HEK293 (cell line): ENCODE measurements around the gene FMNL3.

ENCODE experiments used
- CTCF ChIA-PET: fragments of 350-600 bp; formaldehyde crosslinking; extraction: SDS; loops from one replicate; lab custom pipeline; 2021; ENCODE audit warnings: antibody characterized with exemption; lab: Yijun Ruan, JAX
- POLR2A ChIA-PET: fragments of 300-600 bp; formaldehyde crosslinking; extraction: SDS; loops from one replicate; lab custom pipeline; 2020; ENCODE audit warnings: antibody characterized with exemption, inconsistent platforms; lab: Yijun Ruan, JAX
- H3K27ac ChIP-seq: fragments of 200-500 bp; sonication (Bioruptor generic); 2 replicates; pipeline ENCODE4 v1.5.1; 2014; ENCODE audit warnings: low read depth, low read length, control low read depth, inconsistent platforms; ENCODE audit errors: extremely low read depth
- H3K36me3 ChIP-seq, 2 experiments: fragments of 200-500 bp in 1 of 2; sonication (Bioruptor generic) in 1 of 2; 1 replicate in 1 of 2; 2 replicates in 1 of 2; pipeline ENCODE4 v1.5.1; 2014 to 2017; ENCODE audit warnings: inconsistent platforms in 2 of 2, low read length in 2 of 2; ENCODE audit not compliant: control insufficient read depth in 2 of 2, insufficient read depth in 1 of 2
- H3K4me1 ChIP-seq: fragments of 200-500 bp; sonication (Bioruptor generic); 2 replicates; pipeline ENCODE4 v1.5.1; 2014; ENCODE audit warnings: mild to moderate bottlenecking, low read length, inconsistent platforms; ENCODE audit not compliant: control insufficient read depth, insufficient read depth
- H3K4me3 ChIP-seq: 2 replicates; pipeline ENCODE4 v1.5.1; 2011; ENCODE audit warnings: low read depth, mild to moderate bottlenecking, control low read depth, low read length, moderate library complexity
- H3K9me3 ChIP-seq: fragments of 200-500 bp; sonication (Bioruptor generic); 2 replicates; pipeline ENCODE4 v1.5.1; 2014; ENCODE audit warnings: low read depth, low read length, inconsistent platforms; ENCODE audit not compliant: control insufficient read depth, insufficient read depth
- MYNN ChIP-seq: fragments of 450-650 bp; formaldehyde crosslinking; IDR thresholded peaks from 2 replicates; pipeline ENCODE4 v1.5.1; 2016; ENCODE audit warnings: missing biosample characterization, missing genetic modification characterization, borderline replicate concordance
- PRDM1 ChIP-seq: fragments of 450-650 bp; formaldehyde crosslinking; IDR thresholded peaks from 2 replicates; pipeline ENCODE4; 2016; ENCODE audit warnings: missing biosample characterization, missing genetic modification characterization
- ZFHX2 ChIP-seq: fragments of 450-650 bp; formaldehyde crosslinking; conservative IDR thresholded peaks from 2 replicates; pipeline ENCODE4 v1.5.1; 2016; ENCODE audit warnings: missing biosample characterization, missing genetic modification characterization
- ZFP3 ChIP-seq: fragments of 450-650 bp; formaldehyde crosslinking; IDR thresholded peaks from 2 replicates; pipeline ENCODE4 v1.5.1; 2016; ENCODE audit warnings: low read depth, missing biosample characterization, missing genetic modification characterization
- ZFP69B ChIP-seq: fragments of 450-650 bp; formaldehyde crosslinking; IDR thresholded peaks from 2 replicates; pipeline ENCODE4 v1.5.1; 2016; ENCODE audit warnings: missing biosample characterization, missing genetic modification characterization
- ZNF169 ChIP-seq: fragments of 450-650 bp; formaldehyde crosslinking; IDR thresholded peaks from 2 replicates; pipeline ENCODE4 v1.5.1; 2016; ENCODE audit warnings: missing biosample characterization, missing genetic modification characterization
- ZNF335 ChIP-seq: fragments of 450-650 bp; formaldehyde crosslinking; conservative IDR thresholded peaks from 2 replicates; pipeline ENCODE4 v1.5.1; 2016; ENCODE audit warnings: missing biosample characterization, missing genetic modification characterization
- ZNF423 ChIP-seq: fragments of 450-650 bp; formaldehyde crosslinking; IDR thresholded peaks from 2 replicates; pipeline ENCODE4 v1.5.1; 2016; ENCODE audit warnings: missing biosample characterization, missing genetic modification characterization
- ZNF433 ChIP-seq: fragments of 450-650 bp; formaldehyde crosslinking; IDR thresholded peaks from 2 replicates; pipeline ENCODE4 v1.5.1; 2016; ENCODE audit warnings: missing biosample characterization, missing genetic modification characterization, low read depth
- ZNF555 ChIP-seq: fragments of 450-650 bp; formaldehyde crosslinking; conservative IDR thresholded peaks from 2 replicates; pipeline ENCODE4 v1.5.1; 2017; ENCODE audit warnings: missing biosample characterization, mild to moderate bottlenecking, missing genetic modification characterization, inconsistent platforms
- ZNF585B ChIP-seq: fragments of 450-650 bp; formaldehyde crosslinking; IDR thresholded peaks from 2 replicates; pipeline ENCODE4 v1.5.1; 2016; ENCODE audit warnings: missing biosample characterization, missing genetic modification characterization
- ZNF677 ChIP-seq: fragments of 450-650 bp; IDR thresholded peaks from 2 replicates; pipeline ENCODE4 v1.5.0; 2018; ENCODE audit warnings: missing biosample characterization, mild to moderate bottlenecking, missing genetic modification characterization, moderate library complexity
- ZNF777 ChIP-seq: fragments of 450-650 bp; formaldehyde crosslinking; IDR thresholded peaks from 2 replicates; pipeline ENCODE4 v1.5.1; 2017; ENCODE audit warnings: missing biosample characterization, missing genetic modification characterization, borderline replicate concordance
- ZSCAN16 ChIP-seq: fragments of 450-650 bp; formaldehyde crosslinking; IDR thresholded peaks from 2 replicates; pipeline ENCODE4 v1.5.1; 2016; ENCODE audit warnings: missing biosample characterization, missing genetic modification characterization
- TF ChIP-seq, protein P1 (sequence below): fragments of 450-650 bp; formaldehyde crosslinking; IDR thresholded peaks from 2 replicates; pipeline ENCODE4 v1.5.1; 2017; ENCODE audit warnings: missing biosample characterization, missing genetic modification characterization
- TF ChIP-seq, protein P2 (sequence below): fragments of 450-650 bp; formaldehyde crosslinking; IDR thresholded peaks from 2 replicates; pipeline ENCODE4 v1.5.1; 2016; ENCODE audit warnings: missing biosample characterization, missing genetic modification characterization, borderline replicate concordance
- TF ChIP-seq, protein P3 (sequence below): fragments of 450-650 bp; IDR thresholded peaks from 2 replicates; pipeline ENCODE4 v1.5.1; 2018; ENCODE audit warnings: missing biosample characterization, missing genetic modification characterization
- TF ChIP-seq, protein P4 (sequence below): fragments of 450-650 bp; formaldehyde crosslinking; IDR thresholded peaks from 2 replicates; pipeline ENCODE4 v1.5.1; 2016; ENCODE audit warnings: missing biosample characterization, missing genetic modification characterization
- TF ChIP-seq, protein P5 (sequence below): fragments of 450-650 bp; formaldehyde crosslinking; IDR thresholded peaks from 2 replicates; pipeline ENCODE4 v1.5.1; 2016; ENCODE audit warnings: missing biosample characterization, missing genetic modification characterization, low read depth

The FMNL3 gene

DNA sequence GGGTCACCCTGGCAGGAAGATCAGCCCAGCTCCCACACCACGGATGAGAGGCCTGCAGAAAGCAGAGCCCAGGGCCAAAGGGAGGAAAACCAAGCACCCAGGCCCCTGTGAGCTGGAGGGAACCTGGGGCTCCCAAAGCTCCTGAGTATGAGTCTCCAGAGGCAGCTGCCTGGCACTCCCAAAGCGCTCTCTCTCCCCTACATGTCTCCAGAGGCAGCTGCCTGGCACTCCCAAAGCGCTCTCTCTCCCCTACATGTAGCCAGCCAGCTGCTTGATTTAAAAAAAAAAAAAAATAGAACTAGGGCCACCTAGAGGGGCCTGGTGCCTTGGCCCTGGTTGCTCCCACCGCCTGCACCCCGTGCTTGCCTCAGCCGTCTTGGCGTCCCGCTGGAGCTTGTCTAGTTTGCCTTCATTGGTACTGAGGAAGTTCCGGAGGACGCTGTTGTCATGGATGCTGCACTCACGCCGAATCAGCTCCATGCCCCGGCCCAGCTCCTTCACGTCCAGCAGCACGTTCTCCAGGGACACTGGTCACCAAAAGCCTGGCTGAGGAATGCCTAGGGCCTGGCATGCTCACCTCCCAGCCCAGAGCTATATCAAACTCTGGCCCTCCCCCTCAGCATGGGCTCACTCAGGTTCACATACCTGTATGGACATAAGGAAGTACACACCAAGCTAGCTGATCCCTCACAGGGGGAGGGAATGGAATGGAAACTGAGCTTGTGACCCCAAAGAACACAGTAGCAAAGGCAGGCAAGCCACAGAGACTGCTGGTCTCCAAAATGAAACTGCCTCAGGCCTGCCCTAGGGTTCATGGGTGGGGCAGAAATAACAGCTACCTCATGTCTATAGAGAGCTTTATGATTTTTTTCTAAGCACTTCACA is 59.1 kb downstream of the FMNL3 start (continued):
- no peak for TF ChIP-seq PRDM1
- TF ChIP-seq, protein P1, sequence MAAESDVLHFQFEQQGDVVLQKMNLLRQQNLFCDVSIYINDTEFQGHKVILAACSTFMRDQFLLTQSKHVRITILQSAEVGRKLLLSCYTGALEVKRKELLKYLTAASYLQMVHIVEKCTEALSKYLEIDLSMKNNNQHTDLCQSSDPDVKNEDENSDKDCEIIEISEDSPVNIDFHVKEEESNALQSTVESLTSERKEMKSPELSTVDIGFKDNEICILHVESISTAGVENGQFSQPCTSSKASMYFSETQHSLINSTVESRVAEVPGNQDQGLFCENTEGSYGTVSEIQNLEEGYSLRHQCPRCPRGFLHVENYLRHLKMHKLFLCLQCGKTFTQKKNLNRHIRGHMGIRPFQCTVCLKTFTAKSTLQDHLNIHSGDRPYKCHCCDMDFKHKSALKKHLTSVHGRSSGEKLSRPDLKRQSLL: no peak
- TF ChIP-seq ZNF677 (tag by site-specific recombination): no peak
- TF ChIP-seq ZSCAN16 (tag by site-specific recombination): no peak
- TF ChIP-seq ZFP3 (tag by site-specific recombination): no peak

DNA sequence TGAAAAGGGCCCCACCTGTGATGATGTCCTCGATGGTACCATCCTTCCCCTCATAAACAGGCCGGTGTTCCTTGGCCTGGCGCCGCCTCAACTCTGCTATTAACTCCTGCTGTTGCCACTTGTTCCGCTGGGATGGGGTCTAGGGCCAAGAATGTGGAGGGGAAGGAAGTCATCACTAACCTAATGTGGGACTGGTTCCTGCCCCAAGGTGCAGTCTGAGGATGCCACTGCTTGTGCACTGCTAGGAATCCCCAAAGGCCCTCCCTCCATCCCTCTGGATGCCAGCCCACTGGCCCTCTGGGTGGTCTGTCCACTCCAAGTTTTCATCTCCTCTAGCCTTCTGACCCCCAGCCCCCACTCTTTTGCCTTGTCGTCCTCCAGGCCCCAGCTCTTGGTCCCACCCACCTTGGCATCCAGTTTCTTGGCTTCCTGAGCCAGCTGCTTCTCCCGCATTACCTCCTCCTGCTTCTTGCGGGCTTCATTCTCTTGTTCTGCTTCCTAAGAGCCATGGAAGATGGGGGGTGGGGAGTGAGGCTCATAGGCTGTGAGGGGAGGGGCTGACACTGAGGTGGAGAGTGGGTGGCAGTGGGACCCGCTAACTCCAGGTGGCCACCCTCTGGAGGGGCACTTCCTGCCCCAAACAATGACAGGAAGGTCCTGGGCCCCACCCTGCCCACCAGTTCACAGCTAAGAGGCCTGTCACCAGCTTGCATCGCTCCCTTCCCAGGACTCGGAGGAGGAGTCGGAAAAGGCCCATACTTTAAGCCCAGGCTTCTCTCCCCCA is 60.1 kb downstream of the FMNL3 start:
- Histone ChIP-seq H3K4me3 (no peak overlapping the region), H3K9me3 (no peaks in the 10 kb centered on the region), H3K36me3 (peaks cover 0 to 76% of the 10 kb centered on the region in 2 experiments; a peak in 1 of 3 replicates), H3K4me1 (no peaks in the 10 kb centered on the region), H3K27ac (no peak overlapping the region)
- TF ChIP-seq, protein P2, sequence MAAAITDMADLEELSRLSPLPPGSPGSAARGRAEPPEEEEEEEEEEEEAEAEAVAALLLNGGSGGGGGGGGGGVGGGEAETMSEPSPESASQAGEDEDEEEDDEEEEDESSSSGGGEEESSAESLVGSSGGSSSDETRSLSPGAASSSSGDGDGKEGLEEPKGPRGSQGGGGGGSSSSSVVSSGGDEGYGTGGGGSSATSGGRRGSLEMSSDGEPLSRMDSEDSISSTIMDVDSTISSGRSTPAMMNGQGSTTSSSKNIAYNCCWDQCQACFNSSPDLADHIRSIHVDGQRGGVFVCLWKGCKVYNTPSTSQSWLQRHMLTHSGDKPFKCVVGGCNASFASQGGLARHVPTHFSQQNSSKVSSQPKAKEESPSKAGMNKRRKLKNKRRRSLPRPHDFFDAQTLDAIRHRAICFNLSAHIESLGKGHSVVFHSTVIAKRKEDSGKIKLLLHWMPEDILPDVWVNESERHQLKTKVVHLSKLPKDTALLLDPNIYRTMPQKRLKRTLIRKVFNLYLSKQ (tag by site-specific recombination): no peak
- TF ChIP-seq ZNF777 (tag by site-specific recombination) (no peak), ZFP69B (tag by site-specific recombination) (0 out of 2 replicates have a peak, but pooled peaks have one; percentile 23), ZNF433 (tag by site-specific recombination) (no peak), ZNF169 (tag by site-specific recombination) (no peak), ZNF423 (tag by site-specific recombination) (no peak), ZFHX2 (tag by site-specific recombination) (peak; percentile 78), ZNF585B (tag by site-specific recombination) (no peak), ZFP3 (tag by site-specific recombination) (no peak)
- ChIA-PET CTCF (interaction anchor here (0.7 to 8.4 kb wide), 6 partner anchors 11 to 374 kb away, joined by 3 to 72 read pairs (median 5); no protein-coding TSS in a partner anchor), POLR2A (interaction anchor here (0.6 to 1.9 kb wide), 3 partner anchors 8 to 94 kb away, joined by 3 to 11 read pairs (median 7); partner anchors contain the start of gene TMBIM6)

DNA sequence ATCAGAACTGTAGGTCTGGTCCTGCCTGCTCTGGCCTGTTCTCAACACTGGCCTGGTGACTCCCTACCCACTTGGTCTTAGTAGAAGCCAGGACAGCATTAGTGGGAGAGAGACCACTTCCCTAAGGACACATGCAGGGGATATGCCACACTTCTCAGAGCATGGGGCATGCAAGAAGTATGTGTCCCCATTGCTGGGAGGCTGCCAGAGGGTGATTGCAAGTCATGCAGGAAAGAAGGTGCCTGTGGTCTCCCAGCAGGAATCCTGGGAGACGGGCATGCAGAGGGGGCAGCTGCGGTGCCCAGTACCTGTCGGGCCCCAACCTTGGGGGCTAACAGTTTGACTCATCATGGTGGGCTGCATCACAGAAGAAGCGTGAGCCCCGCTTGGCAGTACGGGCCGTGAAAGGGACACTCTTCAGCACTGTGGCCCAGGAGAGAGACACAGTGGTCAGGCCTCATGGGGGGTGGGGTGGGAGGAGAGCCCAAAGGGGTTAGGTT is 60.8 kb downstream of the FMNL3 start:
- POLR2A ChIA-PET: interaction anchor here (1.3 kb wide), 1 partner anchor 8 kb away, joined by 3 read pairs; no protein-coding TSS in a partner anchor
- Histone ChIP-seq H3K36me3 (peaks cover 0 to 81% of the 10 kb centered on the region in 2 experiments; a peak in 1 of 3 replicates), H3K4me3 (no peak overlapping the region), H3K4me1 (no peaks in the 10 kb centered on the region), H3K27ac (no peak overlapping the region), H3K9me3 (no peaks in the 10 kb centered on the region)
- CTCF ChIA-PET: interaction anchor here (1.0 to 8.4 kb wide), 7 partner anchors 10 to 132 kb away, joined by 3 to 72 read pairs (median 16); partner anchors contain the start of gene FMNL3
- no peak for TF ChIP-seq ZNF555 (tag by site-specific recombination)
- TF ChIP-seq ZNF335 (tag by site-specific recombination): no peak
- TF ChIP-seq MYNN (tag by site-specific recombination): no peak
- TF ChIP-seq, protein P3, sequence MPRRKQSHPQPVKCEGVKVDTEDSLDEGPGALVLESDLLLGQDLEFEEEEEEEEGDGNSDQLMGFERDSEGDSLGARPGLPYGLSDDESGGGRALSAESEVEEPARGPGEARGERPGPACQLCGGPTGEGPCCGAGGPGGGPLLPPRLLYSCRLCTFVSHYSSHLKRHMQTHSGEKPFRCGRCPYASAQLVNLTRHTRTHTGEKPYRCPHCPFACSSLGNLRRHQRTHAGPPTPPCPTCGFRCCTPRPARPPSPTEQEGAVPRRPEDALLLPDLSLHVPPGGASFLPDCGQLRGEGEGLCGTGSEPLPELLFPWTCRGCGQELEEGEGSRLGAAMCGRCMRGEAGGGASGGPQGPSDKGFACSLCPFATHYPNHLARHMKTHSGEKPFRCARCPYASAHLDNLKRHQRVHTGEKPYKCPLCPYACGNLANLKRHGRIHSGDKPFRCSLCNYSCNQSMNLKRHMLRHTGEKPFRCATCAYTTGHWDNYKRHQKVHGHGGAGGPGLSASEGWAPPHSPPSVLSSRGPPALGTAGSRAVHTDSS: no peak
- no peak for TF ChIP-seq ZNF169 (tag by site-specific recombination)
- TF ChIP-seq, protein P4, sequence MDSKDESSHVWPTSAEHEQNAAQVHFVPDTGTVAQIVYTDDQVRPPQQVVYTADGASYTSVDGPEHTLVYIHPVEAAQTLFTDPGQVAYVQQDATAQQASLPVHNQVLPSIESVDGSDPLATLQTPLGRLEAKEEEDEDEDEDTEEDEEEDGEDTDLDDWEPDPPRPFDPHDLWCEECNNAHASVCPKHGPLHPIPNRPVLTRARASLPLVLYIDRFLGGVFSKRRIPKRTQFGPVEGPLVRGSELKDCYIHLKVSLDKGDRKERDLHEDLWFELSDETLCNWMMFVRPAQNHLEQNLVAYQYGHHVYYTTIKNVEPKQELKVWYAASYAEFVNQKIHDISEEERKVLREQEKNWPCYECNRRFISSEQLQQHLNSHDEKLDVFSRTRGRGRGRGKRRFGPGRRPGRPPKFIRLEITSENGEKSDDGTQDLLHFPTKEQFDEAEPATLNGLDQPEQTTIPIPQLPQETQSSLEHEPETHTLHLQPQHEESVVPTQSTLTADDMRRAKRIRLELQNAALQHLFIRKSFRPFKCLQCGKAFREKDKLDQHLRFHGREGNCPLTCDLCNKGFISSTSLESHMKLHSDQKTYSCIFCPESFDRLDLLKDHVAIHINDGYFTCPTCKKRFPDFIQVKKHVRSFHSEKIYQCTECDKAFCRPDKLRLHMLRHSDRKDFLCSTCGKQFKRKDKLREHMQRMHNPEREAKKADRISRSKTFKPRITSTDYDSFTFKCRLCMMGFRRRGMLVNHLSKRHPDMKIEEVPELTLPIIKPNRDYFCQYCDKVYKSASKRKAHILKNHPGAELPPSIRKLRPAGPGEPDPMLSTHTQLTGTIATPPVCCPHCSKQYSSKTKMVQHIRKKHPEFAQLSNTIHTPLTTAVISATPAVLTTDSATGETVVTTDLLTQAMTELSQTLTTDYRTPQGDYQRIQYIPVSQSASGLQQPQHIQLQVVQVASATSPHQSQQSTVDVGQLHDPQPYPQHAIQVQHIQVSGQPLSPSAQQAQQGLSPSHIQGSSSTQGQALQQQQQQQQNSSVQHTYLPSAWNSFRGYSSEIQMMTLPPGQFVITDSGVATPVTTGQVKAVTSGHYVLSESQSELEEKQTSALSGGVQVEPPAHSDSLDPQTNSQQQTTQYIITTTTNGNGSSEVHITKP (tag by site-specific recombination): no peak
- TF ChIP-seq, protein P5, sequence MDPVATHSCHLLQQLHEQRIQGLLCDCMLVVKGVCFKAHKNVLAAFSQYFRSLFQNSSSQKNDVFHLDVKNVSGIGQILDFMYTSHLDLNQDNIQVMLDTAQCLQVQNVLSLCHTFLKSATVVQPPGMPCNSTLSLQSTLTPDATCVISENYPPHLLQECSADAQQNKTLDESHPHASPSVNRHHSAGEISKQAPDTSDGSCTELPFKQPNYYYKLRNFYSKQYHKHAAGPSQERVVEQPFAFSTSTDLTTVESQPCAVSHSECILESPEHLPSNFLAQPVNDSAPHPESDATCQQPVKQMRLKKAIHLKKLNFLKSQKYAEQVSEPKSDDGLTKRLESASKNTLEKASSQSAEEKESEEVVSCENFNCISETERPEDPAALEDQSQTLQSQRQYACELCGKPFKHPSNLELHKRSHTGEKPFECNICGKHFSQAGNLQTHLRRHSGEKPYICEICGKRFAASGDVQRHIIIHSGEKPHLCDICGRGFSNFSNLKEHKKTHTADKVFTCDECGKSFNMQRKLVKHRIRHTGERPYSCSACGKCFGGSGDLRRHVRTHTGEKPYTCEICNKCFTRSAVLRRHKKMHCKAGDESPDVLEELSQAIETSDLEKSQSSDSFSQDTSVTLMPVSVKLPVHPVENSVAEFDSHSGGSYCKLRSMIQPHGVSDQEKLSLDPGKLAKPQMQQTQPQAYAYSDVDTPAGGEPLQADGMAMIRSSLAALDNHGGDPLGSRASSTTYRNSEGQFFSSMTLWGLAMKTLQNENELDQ (tag by site-specific recombination): no peak
